Heart left ventricle (tissue), 16 donors: Measurements from ENCODE around the gene TRIM14. TPM values are rescaled to one million over a fixed set of nuclear protein-coding genes. Genes with fewer than 3 reads are reported as not detected.

ENCODE experiments used
- ATAC-seq, 4 donors: fragments of 200-7000 bp; cut with Tn5 transposase; one replicate each; pipeline ENCODE4 v1.9.1; 2020 to 2022; ENCODE audit warnings: moderate library complexity in 4 of 4, mild to moderate bottlenecking in 3 of 4, moderate number of reproducible peaks in 1 of 4
- DNase-seq, 5 donors: peaks; one replicate each; pipeline ENCODE4 v3.0.0-alpha.2; 2020
- H3K27ac ChIP-seq, 12 donors: fragments of 200-600 bp; sonication (generic) in 4 of 12; one replicate each; pipeline versions ENCODE4 v1.5.0 to v1.8.0; 2016 to 2022; ENCODE audit warnings: mild to moderate bottlenecking in 2 of 12
- H3K27me3 ChIP-seq, 9 donors: fragments of 200-600 bp; sonication (generic) in 2 of 9; one replicate each; pipeline versions ENCODE4 v1.5.1 to v1.8.0; 2016 to 2022; ENCODE audit warnings: mild to moderate bottlenecking in 3 of 9
- H3K36me3 ChIP-seq, 9 donors: fragments of 200-600 bp; sonication (generic) in 2 of 9; one replicate each; pipeline versions ENCODE4 v1.5.0 to v1.8.0; 2018 to 2022; ENCODE audit warnings: mild to moderate bottlenecking in 2 of 9
- H3K4me1 ChIP-seq, 12 donors: fragments of 200-600 bp; sonication (generic) in 4 of 12; one replicate each; pipeline versions ENCODE4 v1.5.0 to v1.8.0; 2016 to 2022; ENCODE audit warnings: mild to moderate bottlenecking in 3 of 12
- H3K4me3 ChIP-seq, 12 donors: fragments of 200-600 bp; sonication (generic) in 4 of 12; one replicate each; pipeline versions ENCODE4 v1.5.0 to v1.8.0; 2017 to 2022; ENCODE audit warnings: mild to moderate bottlenecking in 9 of 12, moderate library complexity in 4 of 12
- H3K9me3 ChIP-seq, 12 donors: fragments of 200-600 bp; sonication (generic) in 4 of 12; one replicate each; pipeline versions ENCODE4 v1.5.0 to v1.8.0; 2016 to 2022; ENCODE audit warnings: mild to moderate bottlenecking in 1 of 12
- CTCF ChIP-seq, 12 donors: fragments of 200-600 bp; sonication (generic) in 4 of 12; IDR thresholded peaks; one replicate each; pipeline versions ENCODE4 v1.5.0 to v1.8.0; 2018 to 2022; ENCODE audit warnings: antibody characterized with exemption in 12 of 12, mild to moderate bottlenecking in 5 of 12
- POLR2A ChIP-seq, 2 donors: fragments of 450-650 bp; IDR thresholded peaks; one replicate each; pipeline ENCODE4 v1.6.1; 2017; ENCODE audit warnings: antibody characterized with exemption in 2 of 2, mild to moderate bottlenecking in 2 of 2, moderate library complexity in 2 of 2
- WGBS, 4 donors: extraction: QIAGEN DNeasy Blood & Tissue Kit in 2 of 4; methylation state at CpG; one replicate each; pipeline versions ENCODE4 v1.1.5 to v1.1.7; 2013 to 2018; 5-methylcytosine and 5-hydroxymethylcytosine counted together
- intact Hi-C, 10 donors: fragments of 100-400 bp; cut with DNase I; formaldehyde crosslinking; loops; one replicate each; pipeline versions ENCODE4 v1.11.1 to v1.14.2; 2022
- long read RNA-seq, 3 donors: library from polyadenylated mRNA; unstranded; transcript quantifications; one replicate each; pipeline ENCODE4 v2.0.0, GENCODE V29; 2020 to 2021
- polyA plus RNA-seq, 2 donors: library from polyadenylated mRNA; stranded (reverse); fragments of 200-250 nt; gene quantifications; one replicate each; pipeline ENCODE4 v1.2.3, GENCODE V29; 2013
- total RNA-seq, 9 donors: library from RNA; depleted of rRNA in 2 of 9; stranded (reverse); fragments of >200 nt in 2 of 9; fragmentation: NEBNext Ultra II Directional in 3 of 9; extraction: Animal tissue kit (Norgen Biotek cat#: 25700) in 3 of 9; gene quantifications; one replicate each; pipeline versions ENCODE4 v1.1.0 to v1.2.4, GENCODE V29; 2016 to 2023
- donor health status: ischemic (EF 13 %, LVEDD 7.1; RV severe dilation, severe dysfunction).
- donor health status: healthy with polysubstance abuse.
- donor health status: DM: no; HTN: yes; CAD: no.
- donor health status: DM: no; HTN: no; CAD: no.
- donor health status: ischemic (EF 25% LVEDD 6.9; RV normal size, moderate dysfunction).
- donor health status: ischemic (EF 25% LVEDD 5.7; RV mildly dilated, moderate dysfunction).
- donor health status: healthy.
- donor health status: DM: yes; HTN: yes; CAD: no.
- donor health status: ischemic (EF 35%, LVEDD 5.7; RV mildly dilated, moderate dysfunction).
- donor health status: nonischemic (EF 11% LVEDD 7.7; RV severe dilation, severe dysfunction).
- donor health status: DM: yes; HTN: yes; CAD: no.
- donor health status: PGD.
- donor health status: ischemic (EF 29% LVEDD 5.4; RV normal size, mild dysfunction).
- donor health status: nonischemic (EF 23%, LVEDD 6.1; RV moderate dilation, normal function).

Gene TRIM14, protein sequence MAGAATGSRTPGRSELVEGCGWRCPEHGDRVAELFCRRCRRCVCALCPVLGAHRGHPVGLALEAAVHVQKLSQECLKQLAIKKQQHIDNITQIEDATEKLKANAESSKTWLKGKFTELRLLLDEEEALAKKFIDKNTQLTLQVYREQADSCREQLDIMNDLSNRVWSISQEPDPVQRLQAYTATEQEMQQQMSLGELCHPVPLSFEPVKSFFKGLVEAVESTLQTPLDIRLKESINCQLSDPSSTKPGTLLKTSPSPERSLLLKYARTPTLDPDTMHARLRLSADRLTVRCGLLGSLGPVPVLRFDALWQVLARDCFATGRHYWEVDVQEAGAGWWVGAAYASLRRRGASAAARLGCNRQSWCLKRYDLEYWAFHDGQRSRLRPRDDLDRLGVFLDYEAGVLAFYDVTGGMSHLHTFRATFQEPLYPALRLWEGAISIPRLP
- total RNA-seq (10 to 100 TPM in 2 of 9 donors, 1 to 10 TPM in 6, under 1 TPM in 1; 0.89 to 20.8 (median 2.9) TPM), polyA plus RNA-seq (1 to 10 TPM in 1 of 2 donors, under 1 TPM in 1; 0.99 to 1.5 TPM)
- long read RNA-seq, donor 1, full-length matches to known transcripts: 1 of 3 reads
- long read RNA-seq, donor 1, partial matches to known transcripts: 0 of 3 reads
- long read RNA-seq, donor 1, other reads (novel, unspliced or antisense): 2 of 3 reads
- long read RNA-seq, donor 2, full-length matches to known transcripts: 1 of 5 reads
- long read RNA-seq, donor 2, partial matches to known transcripts: 0 of 5 reads
- long read RNA-seq, donor 2, other reads (novel, unspliced or antisense): 4 of 5 reads
- long read RNA-seq, donor 3, partial matches to known transcripts: 0 of 4 reads
- long read RNA-seq, donor 3, other reads (novel, unspliced or antisense): 4 of 4 reads

DNA sequence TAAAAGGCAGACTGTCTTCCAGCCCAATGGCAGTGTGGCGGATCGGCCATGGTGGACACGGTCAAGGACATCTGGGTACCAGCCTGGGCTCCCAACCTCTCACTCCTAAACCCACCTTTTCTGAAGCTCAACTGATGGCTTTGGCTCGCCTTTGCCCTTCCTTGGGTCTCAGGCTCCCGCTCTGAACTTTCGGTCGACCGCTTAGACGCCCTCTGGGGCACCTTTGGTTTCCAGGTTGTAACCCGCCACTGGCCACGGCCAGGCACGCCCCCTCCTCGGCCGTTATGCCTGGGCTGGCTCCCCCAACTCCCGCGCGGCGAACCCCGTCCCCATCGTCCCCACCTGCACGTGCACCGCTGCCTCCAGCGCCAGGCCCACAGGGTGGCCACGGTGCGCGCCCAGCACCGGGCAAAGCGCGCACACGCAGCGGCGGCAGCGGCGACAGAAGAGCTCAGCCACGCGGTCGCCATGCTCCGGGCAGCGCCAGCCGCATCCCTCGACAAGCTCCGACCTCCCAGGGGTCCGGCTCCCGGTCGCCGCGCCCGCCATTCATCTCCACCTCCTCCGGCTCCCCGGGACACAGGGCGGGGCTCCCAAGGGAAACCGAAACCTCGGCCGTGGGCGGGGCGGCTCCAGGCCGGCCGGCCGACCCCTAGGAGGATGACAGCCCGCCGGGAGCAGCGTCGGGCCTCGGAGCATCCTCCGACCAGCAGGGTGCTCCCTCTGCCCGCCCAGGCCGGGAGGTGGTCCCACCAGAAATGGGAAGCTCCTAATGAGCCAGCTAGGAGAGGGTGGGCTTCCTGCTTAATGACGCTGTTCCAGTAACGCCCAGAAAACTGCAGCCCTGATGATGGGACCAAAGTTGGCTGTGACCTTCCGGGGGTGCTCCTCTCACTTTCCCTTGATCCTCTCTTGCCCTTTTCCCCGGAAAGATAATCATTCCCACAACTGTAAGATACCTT is at the start of gene TRIM14:
Gene TRIM14, minus strand, starts transcription at position 583 of the 962 bp plus-strand sequence. Its CDS starts 34 bp downstream, at position 549.
- Histone ChIP-seq H3K27ac (peak within 1 kb of the TSS in 8 of 12 donors; percentile 10 to 92 (median 52)), H3K36me3 (peaks cover 0 to 5% (median 0%) of the 10 kb centered on the region in 9 donors), H3K9me3 (no peaks in the 10 kb centered on the region), H3K4me1 (peaks cover 0 to 66% (median 7%) of the 10 kb centered on the region in 12 donors), H3K27me3 (no peaks in the 10 kb centered on the region), H3K4me3 (peak within 1 kb of the TSS; percentile 30 to 86 (median 65))
- TF ChIP-seq CTCF (IDR thresholded peaks at IDR 0.05): peak in 1 of 12 donors; percentile 17
- peak in 1 of 2 donors; percentile 25 for TF ChIP-seq POLR2A (IDR thresholded peaks at IDR 0.05)
- WGBS, 4 donors: 8 to 34% (median 9%) methylated on average over 20 to 71 of the region's 71 CpGs
- intact Hi-C loops: no loop called here
- DNase-seq (peak; percentile 33 to 84 (median 61)), ATAC-seq (peak; percentile 41 to 85 (median 79))

GRCh38 chr9:98168153-98168780 is 49.2 kb upstream of the TRIM14 start:
- Histone ChIP-seq H3K9me3 (no peaks in the 10 kb centered on the region), H3K27me3 (no peaks in the 10 kb centered on the region), H3K36me3 (no peaks in the 10 kb centered on the region), H3K27ac (peak overlapping the region in 1 of 12 donors; percentile 9), H3K4me3 (no peak overlapping the region), H3K4me1 (peaks cover 0 to 16% (median 0%) of the 10 kb centered on the region in 12 donors)
- TF ChIP-seq CTCF (IDR thresholded peaks at IDR 0.05) (no peak), POLR2A (IDR thresholded peaks at IDR 0.05) (no peak)
- DNase-seq (no peak), ATAC-seq (no peak)
- intact Hi-C loops: no loop called here
- WGBS, 4 donors: 60 to 79% (median 70%) methylated on average over 2 to 3 of the region's 3 CpGs

- Histone ChIP-seq H3K27me3 (no peaks in the 10 kb centered on the region), H3K4me1 (peaks cover 0 to 16% (median 0%) of the 10 kb centered on the region in 12 donors), H3K9me3 (no peaks in the 10 kb centered on the region), H3K36me3 (no peaks in the 10 kb centered on the region), H3K27ac (no peak overlapping the region), H3K4me3 (no peak overlapping the region)
- ATAC-seq: no peak
- TF ChIP-seq POLR2A (IDR thresholded peaks at IDR 0.05) (no peak), CTCF (IDR thresholded peaks at IDR 0.05) (no peak)
- no peak for DNase-seq
- intact Hi-C loops: no loop called here
- 84 to 93% (median 89%) methylated on average over 7 of the region's 7 CpGs for WGBS, 4 donors
Measured at GRCh38 chr9:98164912-98165311, 45.9 kb upstream of the TRIM14 start.
